ENCODE data around the gene RELB.

The RELB gene

GRCh38 chr19:45086480-45086879, 85.2 kb downstream of the RELB start:
- DNase-seq (ENCODE audit: low spot score), result no peak

GRCh38 chr19:45087531-45087930, 86.3 kb downstream of the RELB start:
- no peak for DNase-seq (ENCODE audit: low spot score)
